B cell (primary cell): ENCODE results near the gene PCSK6.

Experiments
- EZH2 ChIP-seq: IDR thresholded peaks from 2 replicates; pipeline ENCODE4 v1.6.1; 2012; ENCODE audit warnings: borderline replicate concordance, low read depth, mild to moderate bottlenecking, moderate library complexity, low read length; ENCODE audit not compliant: insufficient read depth, poor library complexity, severe bottlenecking
- TF ChIP-seq, protein P1 (sequence below): fragments of 200-600 bp; IDR thresholded peaks from one replicate; pipeline ENCODE4 v1.8.0; 2022; ENCODE audit warnings: antibody characterized with exemption, mild to moderate bottlenecking

DNA sequence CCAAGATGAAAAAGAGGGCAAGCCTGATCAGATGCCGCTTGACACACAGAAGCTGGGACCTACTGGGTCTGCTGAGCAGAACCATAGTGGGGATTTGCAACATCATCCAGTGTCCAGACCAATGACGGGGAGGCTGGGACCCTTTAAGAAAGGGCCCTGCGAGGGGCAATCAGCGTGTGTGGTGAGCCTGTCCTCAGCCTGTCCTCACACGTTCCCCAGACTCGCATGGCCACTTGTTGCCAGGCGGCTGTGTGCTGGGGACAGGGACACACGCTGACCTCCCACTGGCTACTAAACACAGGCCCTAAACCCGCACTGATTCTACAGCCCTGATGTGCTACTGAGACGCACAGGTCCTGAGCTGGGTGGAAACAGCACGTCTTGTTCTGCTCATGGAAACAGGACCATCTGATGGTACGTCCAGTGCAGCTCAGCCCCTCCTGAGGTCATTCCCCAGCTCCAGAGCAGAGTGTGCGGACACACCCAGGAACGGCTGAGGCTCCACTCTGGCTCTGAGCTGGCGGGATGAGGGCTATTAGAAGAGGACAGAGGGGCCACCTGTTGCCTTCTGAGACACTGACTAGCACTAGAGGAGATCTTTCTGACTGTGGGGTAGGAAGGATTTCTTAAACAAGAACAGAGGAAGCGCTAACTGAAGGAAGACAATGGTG is 24.4 kb downstream of the PCSK6 start:
- TF ChIP-seq, protein P1, sequence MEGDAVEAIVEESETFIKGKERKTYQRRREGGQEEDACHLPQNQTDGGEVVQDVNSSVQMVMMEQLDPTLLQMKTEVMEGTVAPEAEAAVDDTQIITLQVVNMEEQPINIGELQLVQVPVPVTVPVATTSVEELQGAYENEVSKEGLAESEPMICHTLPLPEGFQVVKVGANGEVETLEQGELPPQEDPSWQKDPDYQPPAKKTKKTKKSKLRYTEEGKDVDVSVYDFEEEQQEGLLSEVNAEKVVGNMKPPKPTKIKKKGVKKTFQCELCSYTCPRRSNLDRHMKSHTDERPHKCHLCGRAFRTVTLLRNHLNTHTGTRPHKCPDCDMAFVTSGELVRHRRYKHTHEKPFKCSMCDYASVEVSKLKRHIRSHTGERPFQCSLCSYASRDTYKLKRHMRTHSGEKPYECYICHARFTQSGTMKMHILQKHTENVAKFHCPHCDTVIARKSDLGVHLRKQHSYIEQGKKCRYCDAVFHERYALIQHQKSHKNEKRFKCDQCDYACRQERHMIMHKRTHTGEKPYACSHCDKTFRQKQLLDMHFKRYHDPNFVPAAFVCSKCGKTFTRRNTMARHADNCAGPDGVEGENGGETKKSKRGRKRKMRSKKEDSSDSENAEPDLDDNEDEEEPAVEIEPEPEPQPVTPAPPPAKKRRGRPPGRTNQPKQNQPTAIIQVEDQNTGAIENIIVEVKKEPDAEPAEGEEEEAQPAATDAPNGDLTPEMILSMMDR, result no peak
- TF ChIP-seq EZH2, result no peak
